Right atrium auricular region (tissue), 2 donors: Measurements from ENCODE around the gene KCNK17. TPM values are rescaled to one million over a fixed set of nuclear protein-coding genes. Genes with fewer than 3 reads are reported as not detected.

Source experiments
- DNase-seq: peaks from one replicate; pipeline ENCODE4 v3.0.0-alpha.2; 2019; ENCODE audit warnings: low spot score
- H3K27ac ChIP-seq, 2 donors: fragments of 200-600 bp; sonication (generic); 1 replicate in 1 of 2; 2 replicates in 1 of 2; pipeline ENCODE4 v1.5.1; 2016 to 2019
- H3K27me3 ChIP-seq, 2 donors: fragments of 200-600 bp; sonication (generic); one replicate each; pipeline versions ENCODE4 v1.5.1 to v1.6.0; 2017 to 2019
- H3K36me3 ChIP-seq: fragments of 200-600 bp; sonication (generic); one replicate; pipeline ENCODE4 v1.5.1; 2016
- H3K4me1 ChIP-seq, 2 donors: fragments of 200-600 bp; sonication (generic); one replicate each; pipeline versions ENCODE4 v1.5.1 to v1.6.0; 2017 to 2019
- H3K4me3 ChIP-seq, 2 donors: fragments of 200-600 bp; sonication (generic); 1 replicate in 1 of 2; 2 replicates in 1 of 2; pipeline ENCODE4 v1.5.1; 2017 to 2019; ENCODE audit warnings: mild to moderate bottlenecking in 1 of 2, moderate library complexity in 1 of 2
- H3K9me3 ChIP-seq, 2 donors: fragments of 200-600 bp; sonication (generic); one replicate each; pipeline ENCODE4 v1.5.1; 2019
- CTCF ChIP-seq, 2 donors: fragments of 200-600 bp; sonication (generic); IDR thresholded peaks; one replicate each; pipeline ENCODE4 v1.5.1; 2019; ENCODE audit warnings: antibody characterized with exemption in 2 of 2
- total RNA-seq, 2 donors: library from RNA; depleted of rRNA; stranded (reverse); fragments of >200 nt; gene quantifications; one replicate each; pipeline ENCODE4 v1.1.0, GENCODE V29; 2016

Gene KCNK17
- total RNA-seq, 2 donors from 2014 or later = 0.98 to 1.3 TPM

DNA sequence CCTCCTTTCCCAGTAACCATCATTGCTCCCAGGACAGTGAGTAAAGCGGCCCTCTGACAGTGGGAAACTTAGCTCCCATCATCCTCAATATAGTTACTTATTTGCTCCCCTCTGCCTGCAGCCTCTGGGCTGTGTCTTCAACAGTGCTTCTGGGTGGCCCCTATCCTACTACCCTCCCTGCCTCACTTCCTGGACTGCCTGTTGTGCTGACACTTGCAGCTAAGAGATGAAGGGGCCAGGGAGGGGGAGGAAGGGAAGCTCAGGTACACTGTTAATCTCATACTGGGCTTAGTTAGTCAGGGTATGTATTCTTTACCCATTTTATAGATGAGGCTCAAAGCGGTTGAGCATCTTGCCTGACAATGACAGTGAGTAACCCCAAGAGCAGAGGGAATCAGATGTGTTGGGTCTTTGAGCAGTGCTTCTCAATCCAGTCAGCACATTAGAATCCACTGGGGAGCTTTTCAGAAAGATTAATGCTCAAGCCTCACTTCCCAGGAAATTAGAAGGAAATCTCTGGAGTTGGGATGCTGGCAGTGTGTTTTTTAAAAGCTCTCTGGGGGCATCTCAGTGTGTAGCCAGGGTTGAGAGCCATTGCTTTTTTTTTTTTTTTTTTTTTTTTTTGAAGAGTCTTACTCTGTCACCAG is 57.8 kb downstream of the KCNK17 start:
- peaks cover 0 to 9% of the 10 kb centered on the region in 2 donors for H3K9me3 ChIP-seq
- H3K27me3 ChIP-seq = no peaks in the 10 kb centered on the region
- H3K36me3 ChIP-seq = no peaks in the 10 kb centered on the region
- no peak overlapping the region for H3K4me3 ChIP-seq
- H3K4me1 ChIP-seq = no peaks in the 10 kb centered on the region
- no peak for DNase-seq
- no peak for TF ChIP-seq CTCF (IDR thresholded peaks at IDR 0.05)
- H3K27ac ChIP-seq = no peak overlapping the region

- Histone ChIP-seq H3K9me3 (peaks cover 0 to 9% of the 10 kb centered on the region in 2 donors), H3K4me1 (no peaks in the 10 kb centered on the region), H3K4me3 (no peak overlapping the region), H3K27me3 (no peaks in the 10 kb centered on the region), H3K36me3 (no peaks in the 10 kb centered on the region), H3K27ac (no peak overlapping the region)
- no peak for DNase-seq
- no peak for TF ChIP-seq CTCF (IDR thresholded peaks at IDR 0.05)
Observed at GRCh38 chr6:39254999-39255535, 59.2 kb downstream of the KCNK17 start.

DNA sequence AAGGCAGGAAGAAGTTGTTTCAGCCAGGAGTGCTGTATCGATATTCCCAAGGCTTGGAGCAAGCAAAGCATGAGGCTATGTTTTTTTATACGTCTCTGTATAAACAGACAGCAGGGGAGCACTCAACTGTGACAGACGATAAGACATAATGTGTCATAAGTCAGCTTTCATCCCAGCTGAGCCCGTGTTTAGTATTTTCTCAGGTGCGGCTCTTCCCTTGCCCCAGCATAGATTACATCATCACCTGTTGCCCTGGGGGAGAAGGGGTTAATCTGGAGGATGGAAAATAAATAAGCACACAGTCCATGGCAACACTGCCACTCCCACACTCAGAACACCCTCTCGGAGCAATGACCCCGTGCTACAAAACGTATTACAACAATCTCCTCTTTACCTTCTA is 62.8 kb downstream of the KCNK17 start:
- H3K9me3 ChIP-seq = peaks cover 0 to 9% of the 10 kb centered on the region in 2 donors
- H3K4me1 ChIP-seq = no peaks in the 10 kb centered on the region
- H3K27me3 ChIP-seq = no peaks in the 10 kb centered on the region
- no peak overlapping the region for H3K4me3 ChIP-seq
- no peaks in the 10 kb centered on the region for H3K36me3 ChIP-seq
- DNase-seq = no peak
- no peak for TF ChIP-seq CTCF (IDR thresholded peaks at IDR 0.05)
- no peak overlapping the region for H3K27ac ChIP-seq

DNA sequence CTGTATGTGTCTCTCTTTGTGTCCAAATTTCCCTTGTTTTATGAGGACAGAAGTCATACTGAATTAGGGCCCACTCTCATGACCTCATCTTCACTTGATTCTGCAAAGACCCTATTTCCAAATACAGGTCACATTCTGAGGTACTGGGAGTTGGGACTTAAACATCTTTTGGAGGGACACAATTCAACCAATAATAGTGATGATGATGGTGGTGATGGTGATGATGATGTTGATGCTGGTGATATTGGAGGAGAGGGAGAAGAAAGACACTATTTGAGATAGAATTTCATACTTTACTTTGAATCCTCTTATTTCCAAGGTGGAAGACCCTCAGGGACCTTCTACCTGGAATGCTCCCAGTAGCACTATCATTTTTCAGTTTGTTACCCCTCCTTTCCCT is 63.7 kb downstream of the KCNK17 start:
- H3K4me1 ChIP-seq = no peaks in the 10 kb centered on the region
- no peaks in the 10 kb centered on the region for H3K36me3 ChIP-seq
- peaks cover 0 to 9% of the 10 kb centered on the region in 2 donors for H3K9me3 ChIP-seq
- no peak for TF ChIP-seq CTCF (IDR thresholded peaks at IDR 0.05)
- H3K27ac ChIP-seq = no peak overlapping the region
- H3K4me3 ChIP-seq = no peak overlapping the region
- H3K27me3 ChIP-seq = no peaks in the 10 kb centered on the region
- DNase-seq = no peak

DNA sequence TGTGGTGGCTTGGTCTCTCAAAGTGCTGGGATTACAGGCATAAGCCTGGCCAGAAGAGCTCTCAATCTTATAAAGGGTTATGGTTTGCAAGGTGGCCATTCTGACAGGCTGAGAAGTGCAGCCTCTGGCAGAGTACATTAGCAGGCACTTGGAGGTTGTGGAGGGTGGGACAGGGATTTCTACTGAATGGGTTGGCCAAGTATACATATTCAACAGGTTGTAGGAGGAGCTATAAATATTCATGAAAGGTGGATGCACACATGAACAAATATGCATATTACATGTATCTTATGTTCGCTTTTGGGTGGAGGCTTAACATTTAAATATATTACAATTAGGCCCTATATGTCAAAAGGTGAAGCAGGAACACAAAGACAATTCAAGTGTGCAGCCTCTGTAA is 64.9 kb downstream of the KCNK17 start:
- Histone ChIP-seq H3K4me3 (no peak overlapping the region), H3K4me1 (no peaks in the 10 kb centered on the region), H3K27ac (no peak overlapping the region), H3K36me3 (no peaks in the 10 kb centered on the region), H3K27me3 (no peaks in the 10 kb centered on the region), H3K9me3 (no peaks in the 10 kb centered on the region)
- no peak for DNase-seq
- no peak for TF ChIP-seq CTCF (IDR thresholded peaks at IDR 0.05)

Other genes with a start within 250 kb of the KCNK17 start
- gene SAYSD1, start 199.2 kb downstream of the KCNK17 start, total RNA-seq = 10 to 100 TPM; 10.3 to 10.5 TPM
- 1 to 10 TPM; 1.1 to 2.0 TPM for gene KCNK5, start 84.9 kb downstream of the KCNK17 start, total RNA-seq
- not detected for gene KCNK16, start 8.3 kb upstream of the KCNK17 start, total RNA-seq